IMR-90 (cell line): ENCODE data around the gene LRP1B.
A peak's percentile ranks its signal among the peaks of the same experiment; 100 is the strongest.

ENCODE experiments used
- BHLHE40 ChIP-seq: fragments of 150-350 bp; IDR thresholded peaks from 2 replicates; pipeline ENCODE4 v1.6.1; 2016; ENCODE audit warnings: mild to moderate bottlenecking, low read depth, low read length
- CEBPB ChIP-seq: IDR thresholded peaks from 2 replicates; pipeline ENCODE4 v1.6.1; 2012; ENCODE audit warnings: low read depth, low read length, improper control_type of control experiment
- FOS ChIP-seq: fragments of 150-350 bp; IDR thresholded peaks from 2 replicates; pipeline ENCODE4 v1.6.1; 2016; ENCODE audit warnings: low read depth, low read length
- MAFK ChIP-seq: IDR thresholded peaks from 2 replicates; pipeline ENCODE4 v1.6.1; 2012; ENCODE audit warnings: low read depth, low read length, improper control_type of control experiment
- MAZ ChIP-seq: IDR thresholded peaks from 2 replicates; pipeline ENCODE4 v1.6.1; 2012; ENCODE audit warnings: low read depth, mild to moderate bottlenecking, low read length, improper control_type of control experiment, moderate library complexity, borderline replicate concordance
- MXI1 ChIP-seq: IDR thresholded peaks from 2 replicates; pipeline ENCODE4 v1.6.1; 2012; ENCODE audit warnings: low read depth, mild to moderate bottlenecking, low read length, moderate library complexity, borderline replicate concordance
- POLR2A ChIP-seq: IDR thresholded peaks from 2 replicates; pipeline ENCODE4 v1.6.1; 2012; ENCODE audit warnings: mild to moderate bottlenecking, low read depth, low read length
- RCOR1 ChIP-seq: IDR thresholded peaks from 2 replicates; pipeline ENCODE4 v1.6.1; 2012; ENCODE audit warnings: mild to moderate bottlenecking, low read length, improper control_type of control experiment; ENCODE audit not compliant: insufficient replicate concordance
- RFX5 ChIP-seq: IDR thresholded peaks from 2 replicates; pipeline ENCODE4 v1.8.0; 2012; ENCODE audit warnings: low read depth, mild to moderate bottlenecking, low read length, moderate library complexity
- SMC3 ChIP-seq: fragments of 150-350 bp; IDR thresholded peaks from 2 replicates; pipeline ENCODE4 v1.6.1; 2016; ENCODE audit warnings: low read depth, mild to moderate bottlenecking, antibody characterized with exemption, low read length, moderate library complexity
- TF ChIP-seq, protein P1 (sequence below): conservative IDR thresholded peaks from 2 replicates; pipeline ENCODE4 v1.5.1; 2012; ENCODE audit warnings: mild to moderate bottlenecking, low read depth, low read length, improper control_type of control experiment
- TF ChIP-seq, protein P2 (sequence below): fragments of 150-350 bp; IDR thresholded peaks from 2 replicates; pipeline ENCODE4 v1.6.1; 2017; ENCODE audit warnings: mild to moderate bottlenecking, antibody characterized with exemption, low read length, low read depth
- TF ChIP-seq, protein P3 (sequence below): fragments of 150-350 bp; IDR thresholded peaks from 2 replicates; pipeline ENCODE4 v1.6.1; 2016; ENCODE audit warnings: low read depth, mild to moderate bottlenecking, low read length, moderate library complexity, borderline replicate concordance

GRCh38 chr2:140273958-140274357 lies 1856.9 kb downstream of the LRP1B start:
- TF ChIP-seq, protein P1, sequence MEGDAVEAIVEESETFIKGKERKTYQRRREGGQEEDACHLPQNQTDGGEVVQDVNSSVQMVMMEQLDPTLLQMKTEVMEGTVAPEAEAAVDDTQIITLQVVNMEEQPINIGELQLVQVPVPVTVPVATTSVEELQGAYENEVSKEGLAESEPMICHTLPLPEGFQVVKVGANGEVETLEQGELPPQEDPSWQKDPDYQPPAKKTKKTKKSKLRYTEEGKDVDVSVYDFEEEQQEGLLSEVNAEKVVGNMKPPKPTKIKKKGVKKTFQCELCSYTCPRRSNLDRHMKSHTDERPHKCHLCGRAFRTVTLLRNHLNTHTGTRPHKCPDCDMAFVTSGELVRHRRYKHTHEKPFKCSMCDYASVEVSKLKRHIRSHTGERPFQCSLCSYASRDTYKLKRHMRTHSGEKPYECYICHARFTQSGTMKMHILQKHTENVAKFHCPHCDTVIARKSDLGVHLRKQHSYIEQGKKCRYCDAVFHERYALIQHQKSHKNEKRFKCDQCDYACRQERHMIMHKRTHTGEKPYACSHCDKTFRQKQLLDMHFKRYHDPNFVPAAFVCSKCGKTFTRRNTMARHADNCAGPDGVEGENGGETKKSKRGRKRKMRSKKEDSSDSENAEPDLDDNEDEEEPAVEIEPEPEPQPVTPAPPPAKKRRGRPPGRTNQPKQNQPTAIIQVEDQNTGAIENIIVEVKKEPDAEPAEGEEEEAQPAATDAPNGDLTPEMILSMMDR = no peak
- TF ChIP-seq SMC3 (no peak), POLR2A (no peak), RFX5 (no peak), CEBPB (no peak), BHLHE40 (no peak), MAZ (no peak), MAFK (peak; percentile 23; the same call in 1 of the 2 replicates), FOS (no peak), RCOR1 (no peak), MXI1 (no peak)
- TF ChIP-seq, protein P2, sequence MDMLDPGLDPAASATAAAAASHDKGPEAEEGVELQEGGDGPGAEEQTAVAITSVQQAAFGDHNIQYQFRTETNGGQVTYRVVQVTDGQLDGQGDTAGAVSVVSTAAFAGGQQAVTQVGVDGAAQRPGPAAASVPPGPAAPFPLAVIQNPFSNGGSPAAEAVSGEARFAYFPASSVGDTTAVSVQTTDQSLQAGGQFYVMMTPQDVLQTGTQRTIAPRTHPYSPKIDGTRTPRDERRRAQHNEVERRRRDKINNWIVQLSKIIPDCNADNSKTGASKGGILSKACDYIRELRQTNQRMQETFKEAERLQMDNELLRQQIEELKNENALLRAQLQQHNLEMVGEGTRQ = no peak
- TF ChIP-seq, protein P3, sequence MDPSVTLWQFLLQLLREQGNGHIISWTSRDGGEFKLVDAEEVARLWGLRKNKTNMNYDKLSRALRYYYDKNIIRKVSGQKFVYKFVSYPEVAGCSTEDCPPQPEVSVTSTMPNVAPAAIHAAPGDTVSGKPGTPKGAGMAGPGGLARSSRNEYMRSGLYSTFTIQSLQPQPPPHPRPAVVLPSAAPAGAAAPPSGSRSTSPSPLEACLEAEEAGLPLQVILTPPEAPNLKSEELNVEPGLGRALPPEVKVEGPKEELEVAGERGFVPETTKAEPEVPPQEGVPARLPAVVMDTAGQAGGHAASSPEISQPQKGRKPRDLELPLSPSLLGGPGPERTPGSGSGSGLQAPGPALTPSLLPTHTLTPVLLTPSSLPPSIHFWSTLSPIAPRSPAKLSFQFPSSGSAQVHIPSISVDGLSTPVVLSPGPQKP = no peak
